ENCODE results near the gene SLC25A51.
"Not testable (repeated sequence)": the region's sequence is repeated elsewhere in the genome, so short reads cannot be mapped to it uniquely, and the experiment has no call there.

- TF ChIP-seq RAD21 (conservative IDR thresholded peaks at IDR 0.05 in 1 of 2, IDR thresholded peaks at IDR 0.05 in 1 of 2); ZFP36 (IDR thresholded peaks at IDR 0.05; ENCODE audit: borderline replicate concordance, partially characterized antibody); POLR2A (IDR thresholded peaks at IDR 0.05; ENCODE audit: low read length); PBX3 (IDR thresholded peaks at IDR 0.05); CTCF (IDR thresholded peaks at IDR 0.05); E2F6 (IDR thresholded peaks at IDR 0.05; ENCODE audit: borderline replicate concordance, low read depth); EP300 (IDR thresholded peaks at IDR 0.05); ZNF302 (CRISPR knock-in tag; IDR thresholded peaks at IDR 0.05); SMC3 (IDR thresholded peaks at IDR 0.05); SREBF2 (IDR thresholded peaks at IDR 0.05); ESRRA (IDR thresholded peaks at IDR 0.05; ENCODE audit: borderline replicate concordance, low read length); MAX (IDR thresholded peaks at IDR 0.05): not testable (repeated sequence)
Measured at GRCh38 chr9:37909836-37910235, 5.9 kb upstream of the SLC25A51 start.

Measured in A549 (cell line).